ENCODE results near the gene CEP170. TPM values are rescaled to one million over a fixed set of nuclear protein-coding genes. Genes with fewer than 3 reads are reported as not detected.

CEP170 gene
- total and polyA plus RNA-seq, 10 of the 15 experiments (the other 5 are each of a cell fraction or from before 2014, with no cell fraction given) = 15.0 to 67.3 (median 40.2) TPM

GRCh38 chr1:243280571-243281129 is 25.6 kb upstream of the CEP170 start:
- Histone ChIP-seq H2AFZ (ENCODE audit: control insufficient read depth, low read depth, low read length) (no peak overlapping the region), H3K27ac (ENCODE audit: control insufficient read depth, insufficient read depth) (no peak overlapping the region), H3K79me2 (ENCODE audit: control insufficient read depth, insufficient read depth, low read length) (no peaks in the 10 kb centered on the region), H3K27me3 (replicated peaks in 1 of 2; ENCODE audit: control insufficient read depth in 2 of 2, insufficient read depth in 2 of 2, low read length in 1 of 2) (no peaks in the 10 kb centered on the region), H4K20me1 (ENCODE audit: control insufficient read depth, insufficient read depth) (no peaks in the 10 kb centered on the region), H3K36me3 (ENCODE audit: control insufficient read depth in 2 of 2, insufficient read depth in 2 of 2, low read length in 1 of 2) (peaks cover 0 to 3% of the 10 kb centered on the region in 2 experiments; a peak in 1 of 4 replicates), H3K9me3 (replicated peaks; ENCODE audit: control insufficient read depth, insufficient read depth, low read length) (peaks cover 2% of the 10 kb centered on the region; the same call in 1 of the 3 replicates), H3K4me3 (no peak overlapping the region), H3K9ac (ENCODE audit: control insufficient read depth, insufficient read depth, low read length) (no peak overlapping the region), H3K4me2 (ENCODE audit: control insufficient read depth, insufficient read depth) (no peak overlapping the region), H3K4me1 (ENCODE audit: control insufficient read depth, insufficient read depth, low read length) (no peaks in the 10 kb centered on the region)
- FAIRE-seq = no peak
- intact Hi-C loops (cut with micrococcal nuclease; ENCODE audit: unreplicated experiment) (no loop called here), in situ Hi-C loops (cut with MboI) (no loop called here)
- ChIA-PET POLR2A (no interaction called here), SMC1A (ENCODE audit: uncharacterized antibody, unreplicated experiment) (interaction anchor here (0.7 to 1.0 kb wide), 4 partner anchors 14 to 933 kb away, joined by 3 to 4 read pairs (median 3); partner anchors contain the start of gene SDCCAG8), CTCF (interaction anchor here (0.9 to 1.0 kb wide), 2 partner anchors 16 to 26 kb away, joined by 3 read pairs; no protein-coding TSS in a partner anchor), RAD21 (ENCODE audit: unreplicated experiment) (no interaction called here)
- ATAC-seq = no peak
- DNase-seq (ENCODE audit: low read depth, low spot score) = no peak
- BruUV-seq (replicated peaks) = no TSS peak
- 43% methylated on average over 3 of the region's 3 CpGs for WGBS (ENCODE audit: insufficient coverage, insufficient replicate concordance, low lambda C conversion rate, missing lambda C conversion rate)
- no peak for TF ChIP-seq MXI1 (IDR thresholded peaks at IDR 0.05; ENCODE audit: low read depth, low read length)
- TF ChIP-seq SMAD1 (IDR thresholded peaks at IDR 0.05; ENCODE audit: low read depth, partially characterized antibody) = no peak
- no peak for TF ChIP-seq HCFC1 (IDR thresholded peaks at IDR 0.05; ENCODE audit: low read length)
- no peak for TF ChIP-seq BHLHE40 (IDR thresholded peaks at IDR 0.05; ENCODE audit: borderline replicate concordance in 1 of 2, low read depth in 2 of 2, low read length in 1 of 2)
- TF ChIP-seq MEF2A (IDR thresholded peaks at IDR 0.05; ENCODE audit: insufficient read depth, low read depth, low read length) = no peak
- TF ChIP-seq CHD1 (IDR thresholded peaks at IDR 0.05; ENCODE audit: low read depth, low read length) = no peak
- TF ChIP-seq ZNF687 (IDR thresholded peaks at IDR 0.05) = no peak
- TF ChIP-seq STAT3 (IDR thresholded peaks at IDR 0.05; ENCODE audit: low read depth, low read length) = no peak
- TF ChIP-seq MEF2B (IDR thresholded peaks at IDR 0.05; ENCODE audit: partially characterized antibody, poor library complexity, severe bottlenecking) = no peak
- no peak for TF ChIP-seq BACH1 (IDR thresholded peaks at IDR 0.05; ENCODE audit: borderline replicate concordance)
- TF ChIP-seq ATF7 (IDR thresholded peaks at IDR 0.05; ENCODE audit: low read depth) = no peak
- no peak for TF ChIP-seq JUNB (IDR thresholded peaks at IDR 0.05)
- TF ChIP-seq RCOR1 (conservative IDR thresholded peaks at IDR 0.05; ENCODE audit: low read depth, low read length) = no peak
- no peak for TF ChIP-seq SIX5 (IDR thresholded peaks at IDR 0.05; ENCODE audit: low read depth, low read length, severe bottlenecking)
- TF ChIP-seq ZNF592 (IDR thresholded peaks at IDR 0.05) = no peak
- no peak for TF ChIP-seq SMC3 (IDR thresholded peaks at IDR 0.05; ENCODE audit: borderline replicate concordance, low read length)
- no peak for TF ChIP-seq SPI1 (IDR thresholded peaks at IDR 0.05; ENCODE audit: borderline replicate concordance, insufficient read depth, low read depth, low read length)
